WI38 (cell line): ENCODE data around the gene WDTC1.
A peak's percentile ranks its signal among the peaks of the same experiment; 100 is the strongest.

Source experiments
- H3K4me3 ChIP-seq: 2 replicates; pipeline ENCODE4 v1.5.1; 2011; ENCODE audit warnings: low read depth, mild to moderate bottlenecking, control low read depth, low read length
- TF ChIP-seq, protein P1 (sequence below): IDR thresholded peaks from 2 replicates; pipeline ENCODE4 v1.5.1; 2012; ENCODE audit warnings: low read depth, mild to moderate bottlenecking, control low read depth, low read length

WDTC1 gene

DNA sequence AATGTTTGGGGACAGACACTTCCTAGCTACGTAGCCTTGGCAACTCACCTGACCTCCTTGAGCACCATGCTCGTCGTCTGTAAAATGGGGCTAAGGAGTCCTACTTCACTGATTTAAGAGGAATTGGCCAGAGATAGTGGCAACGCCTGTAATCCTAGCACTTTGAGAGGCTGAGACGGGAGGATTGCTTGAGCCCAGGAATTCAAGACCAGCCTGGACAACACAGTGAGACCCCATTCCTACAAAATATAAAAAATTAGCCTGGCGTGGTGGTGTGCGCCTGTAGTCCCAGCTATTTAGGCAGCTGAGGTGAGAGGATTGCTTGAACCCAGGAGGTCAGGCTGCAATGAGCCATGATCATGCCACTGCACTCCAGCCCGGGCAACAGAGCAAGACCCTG, 111.9 kb downstream of the WDTC1 start:
- TF ChIP-seq, protein P1, sequence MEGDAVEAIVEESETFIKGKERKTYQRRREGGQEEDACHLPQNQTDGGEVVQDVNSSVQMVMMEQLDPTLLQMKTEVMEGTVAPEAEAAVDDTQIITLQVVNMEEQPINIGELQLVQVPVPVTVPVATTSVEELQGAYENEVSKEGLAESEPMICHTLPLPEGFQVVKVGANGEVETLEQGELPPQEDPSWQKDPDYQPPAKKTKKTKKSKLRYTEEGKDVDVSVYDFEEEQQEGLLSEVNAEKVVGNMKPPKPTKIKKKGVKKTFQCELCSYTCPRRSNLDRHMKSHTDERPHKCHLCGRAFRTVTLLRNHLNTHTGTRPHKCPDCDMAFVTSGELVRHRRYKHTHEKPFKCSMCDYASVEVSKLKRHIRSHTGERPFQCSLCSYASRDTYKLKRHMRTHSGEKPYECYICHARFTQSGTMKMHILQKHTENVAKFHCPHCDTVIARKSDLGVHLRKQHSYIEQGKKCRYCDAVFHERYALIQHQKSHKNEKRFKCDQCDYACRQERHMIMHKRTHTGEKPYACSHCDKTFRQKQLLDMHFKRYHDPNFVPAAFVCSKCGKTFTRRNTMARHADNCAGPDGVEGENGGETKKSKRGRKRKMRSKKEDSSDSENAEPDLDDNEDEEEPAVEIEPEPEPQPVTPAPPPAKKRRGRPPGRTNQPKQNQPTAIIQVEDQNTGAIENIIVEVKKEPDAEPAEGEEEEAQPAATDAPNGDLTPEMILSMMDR: no peak
- H3K4me3 ChIP-seq: no peak overlapping the region

DNA sequence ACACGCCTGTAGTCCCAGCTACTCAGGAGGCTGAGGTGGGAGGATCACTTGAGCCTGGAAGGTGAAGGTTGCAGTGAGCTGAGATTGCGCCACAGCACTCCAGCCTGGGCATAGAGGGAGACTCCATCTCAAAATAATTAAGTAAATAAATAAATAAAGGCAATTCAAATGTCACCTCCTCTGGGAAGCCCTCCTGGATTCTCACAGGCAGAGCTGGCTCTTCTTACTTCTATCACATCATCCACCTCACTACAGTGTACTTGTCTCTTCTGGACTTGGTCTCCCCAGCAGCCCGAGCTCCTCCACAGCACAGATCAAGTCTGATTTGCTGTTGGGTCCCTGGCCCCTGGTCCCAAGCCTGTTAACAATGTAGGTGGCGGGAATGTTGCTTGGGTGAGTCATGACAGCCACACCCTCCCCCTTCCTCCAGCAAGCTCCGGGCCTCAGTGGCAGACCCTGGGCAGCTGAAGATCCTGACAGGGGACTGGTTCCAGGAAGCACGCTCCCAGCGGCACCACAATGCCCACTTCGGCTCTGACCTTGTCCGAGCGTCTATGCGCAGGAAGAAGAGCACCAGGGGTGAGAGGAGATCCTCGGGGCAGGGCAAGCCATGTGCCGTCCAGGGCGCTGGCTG, 112.7 kb downstream of the WDTC1 start:
- TF ChIP-seq, protein P1: no peak
- no peak overlapping the region for H3K4me3 ChIP-seq

DNA sequence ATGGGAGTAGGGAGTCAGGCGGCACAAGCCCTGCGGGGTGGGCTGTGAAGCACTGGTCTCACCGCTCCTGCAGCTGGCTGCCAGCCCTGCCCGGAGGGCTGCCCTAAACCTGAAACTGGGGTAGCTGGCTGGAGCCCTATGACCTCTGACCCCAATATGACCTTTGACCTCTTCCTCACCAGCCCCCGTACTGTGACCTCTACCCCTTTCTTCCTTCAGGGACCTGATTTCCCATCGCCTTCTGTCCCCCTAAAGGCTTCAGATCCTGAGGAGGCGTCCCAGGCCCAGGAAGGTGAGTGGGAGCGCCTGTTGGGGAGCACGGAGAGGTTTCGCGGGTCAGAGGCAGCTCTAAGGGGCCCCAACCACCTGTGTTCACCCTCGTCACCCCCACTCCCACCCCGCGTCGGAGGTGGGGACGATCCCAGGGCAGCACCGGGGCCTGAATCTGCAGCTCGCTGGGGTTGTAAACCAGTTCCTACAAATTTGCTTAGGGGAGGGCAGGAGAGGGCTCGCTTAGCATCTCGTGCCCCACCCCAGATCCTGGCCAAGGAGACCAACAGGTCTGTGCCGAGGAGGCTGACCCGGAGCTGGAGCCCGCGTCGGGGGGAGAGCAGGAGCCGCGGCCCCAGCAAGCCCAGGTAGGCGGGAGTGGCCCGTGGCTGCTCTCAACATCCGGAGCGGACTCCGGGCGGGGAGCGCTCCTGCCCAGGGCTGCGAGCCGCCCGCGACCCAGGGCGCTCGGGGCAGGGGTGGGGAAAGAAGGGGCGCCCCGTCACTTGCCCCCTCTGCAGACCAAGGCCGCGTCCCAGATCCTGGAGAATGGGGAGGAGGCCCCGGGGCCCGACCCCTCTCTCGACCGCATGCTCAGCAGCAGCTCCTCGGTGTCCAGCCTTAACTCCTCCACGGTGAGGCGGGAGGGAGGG, 114.7 kb downstream of the WDTC1 start:
- peak overlapping the region; percentile 53 for H3K4me3 ChIP-seq
- TF ChIP-seq, protein P1: no peak

- TF ChIP-seq, protein P1: no peak
- peak overlapping the region; percentile 53 for H3K4me3 ChIP-seq
Observed at GRCh38 chr1:27349784-27350662, 115.6 kb downstream of the WDTC1 start.

- no peak overlapping the region for H3K4me3 ChIP-seq
- TF ChIP-seq, protein P1: no peak
Observed at GRCh38 chr1:27350663-27351540, 116.5 kb downstream of the WDTC1 start.

GRCh38 chr1:27351541-27352107, 117.2 kb downstream of the WDTC1 start:
- TF ChIP-seq, protein P1: no peak
- no peak overlapping the region for H3K4me3 ChIP-seq
